GM18907 (cell line): ENCODE measurements around the gene RAB14.
A peak's percentile ranks its signal among the peaks of the same experiment; 100 is the strongest.

Experiments
- ATAC-seq: cut with Tn5 transposase; IDR thresholded peaks from one replicate; pipeline ENCODE4 v1.9.1; 2021; ENCODE audit warnings: mild to moderate bottlenecking, moderate library complexity; ENCODE audit not compliant: unreplicated experiment

RAB14 gene

DNA sequence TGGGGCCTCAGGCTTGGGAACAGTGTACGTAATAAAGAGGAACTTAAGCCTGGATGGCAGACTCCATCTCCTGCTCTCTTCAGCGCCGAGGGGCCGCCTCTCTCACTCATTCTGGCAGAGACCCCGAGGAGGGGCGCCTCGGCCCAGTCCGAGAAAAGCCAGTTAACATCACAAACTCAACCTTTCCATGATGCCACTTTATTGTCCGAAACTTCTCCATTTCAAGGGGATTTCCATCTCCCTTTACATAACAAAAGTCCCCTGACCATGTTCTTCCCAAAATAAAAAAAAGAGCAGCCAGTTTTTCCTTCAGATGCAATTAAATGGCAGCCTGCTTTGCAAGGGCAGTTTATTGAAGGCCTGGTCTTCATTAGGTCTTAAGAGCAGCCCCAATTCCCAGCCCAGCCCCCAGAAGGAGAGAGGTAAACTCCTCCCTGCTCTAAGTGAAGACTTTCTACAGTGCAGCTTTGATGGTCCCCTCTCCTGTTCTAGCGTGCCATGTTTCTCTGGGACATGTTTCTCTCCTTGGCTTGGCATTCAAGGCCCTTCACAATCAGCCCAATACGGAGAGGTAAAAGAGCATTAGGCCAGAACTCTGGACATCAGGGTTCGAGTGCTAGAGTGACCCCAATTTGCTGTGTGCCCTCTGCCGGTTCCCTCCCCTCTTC, 19.5 kb upstream of the RAB14 start:
- no peak for ATAC-seq

DNA sequence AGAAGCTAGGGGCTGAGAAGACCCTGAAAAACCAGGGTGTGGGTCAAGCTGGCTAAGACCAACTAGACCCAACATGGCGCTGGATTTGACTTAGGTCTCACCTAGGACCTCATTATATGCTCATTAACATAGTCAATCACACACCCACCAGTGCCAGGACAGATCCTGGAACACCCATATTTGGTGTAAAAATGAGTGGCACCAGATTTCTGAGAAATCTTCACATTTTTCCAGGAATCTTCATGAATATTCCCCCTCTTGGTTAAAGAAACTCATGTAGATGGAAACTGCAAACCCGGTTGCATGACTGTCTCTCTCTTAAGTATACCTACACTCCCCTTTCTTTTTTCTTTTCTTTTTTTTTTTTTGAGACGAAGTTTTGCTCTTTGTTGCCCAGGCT, 17.9 kb upstream of the RAB14 start:
- no peak for ATAC-seq

DNA sequence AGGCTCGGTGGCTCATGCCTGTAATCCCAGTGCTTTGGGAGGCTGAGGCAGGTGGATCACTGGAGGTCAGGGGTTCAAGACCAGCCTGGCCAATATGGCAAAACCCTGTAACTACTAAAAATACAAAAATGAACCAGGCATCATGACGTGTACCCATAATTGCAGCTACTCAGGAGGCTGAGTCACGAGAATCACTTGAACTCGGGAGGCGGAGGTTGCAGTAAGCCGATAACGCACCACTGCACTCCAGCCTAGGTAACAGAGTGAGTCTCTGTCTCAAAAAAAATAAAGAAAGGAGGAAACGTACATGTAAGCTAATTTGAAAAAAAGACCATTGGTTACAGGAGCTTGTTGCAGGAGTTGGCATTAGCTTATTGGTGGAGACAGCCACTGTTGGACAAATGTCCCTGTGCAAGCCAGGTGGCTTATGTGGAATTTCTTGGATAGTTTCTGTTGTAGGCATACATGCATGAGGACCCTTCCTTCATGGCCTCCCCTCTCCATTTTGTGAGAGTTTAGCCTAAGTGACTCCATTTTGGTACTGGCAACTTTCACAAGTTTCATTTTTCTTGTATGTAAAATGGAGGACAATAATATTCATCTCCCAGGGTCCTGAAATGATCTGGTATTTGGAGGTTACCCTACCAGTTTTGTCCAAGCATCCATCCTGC, 16.8 kb upstream of the RAB14 start:
- no peak for ATAC-seq

DNA sequence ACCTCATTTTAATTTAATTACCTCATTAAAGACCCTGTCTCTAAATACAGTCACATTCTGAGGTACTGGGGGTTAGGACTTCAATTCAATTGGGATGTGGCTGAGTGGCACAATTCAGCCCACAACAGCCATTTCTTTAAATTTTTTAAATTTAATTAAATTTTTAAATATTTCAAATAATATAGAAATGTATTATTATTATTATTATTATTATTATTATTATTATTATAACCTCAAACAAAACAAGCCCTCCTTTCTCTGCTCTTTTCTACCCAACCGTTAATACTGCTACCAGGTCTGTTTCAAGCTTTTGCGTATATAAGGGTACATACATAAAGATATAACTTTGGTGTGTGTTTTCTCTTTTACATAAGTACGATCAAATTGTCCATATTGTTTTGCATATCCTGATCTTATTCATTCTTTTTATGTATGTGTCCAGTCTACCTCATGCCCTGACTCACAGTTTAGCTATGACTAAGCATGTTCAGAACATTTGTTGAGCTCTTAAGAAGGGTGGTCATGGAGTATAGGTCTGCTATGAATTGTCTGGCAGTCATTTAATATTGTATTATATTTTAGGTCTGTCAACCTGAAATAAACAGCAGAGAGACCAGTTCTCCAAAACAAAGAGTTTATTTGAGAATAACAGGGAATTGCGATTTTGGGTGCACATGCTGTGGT, 16.1 kb upstream of the RAB14 start:
- ATAC-seq, result peak; percentile 81

DNA sequence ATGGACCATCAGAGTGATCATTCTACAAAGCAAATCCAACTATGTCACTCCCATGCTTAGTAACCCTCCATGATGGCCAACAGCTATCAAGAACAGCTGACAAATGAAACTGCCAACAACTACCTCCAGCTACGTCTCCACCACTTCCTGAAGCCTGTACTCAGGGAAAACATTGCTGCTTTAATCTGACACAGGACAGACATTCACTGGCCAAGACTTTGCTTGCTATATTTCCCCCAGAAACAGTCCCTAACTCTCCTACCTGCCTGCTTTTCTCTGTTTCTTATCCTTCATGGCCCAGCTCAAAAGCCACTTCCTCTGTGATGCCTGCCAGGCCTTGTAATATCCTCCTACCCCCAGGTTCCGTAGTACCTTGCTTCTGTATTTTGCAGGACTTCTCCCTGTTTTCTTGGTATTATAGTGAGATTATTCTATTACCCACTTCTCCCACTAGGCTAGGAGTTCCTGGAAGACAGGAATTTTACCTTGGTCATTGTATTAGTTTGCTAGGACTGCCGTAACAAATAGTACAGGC, 14.7 kb upstream of the RAB14 start:
- ATAC-seq, result no peak

DNA sequence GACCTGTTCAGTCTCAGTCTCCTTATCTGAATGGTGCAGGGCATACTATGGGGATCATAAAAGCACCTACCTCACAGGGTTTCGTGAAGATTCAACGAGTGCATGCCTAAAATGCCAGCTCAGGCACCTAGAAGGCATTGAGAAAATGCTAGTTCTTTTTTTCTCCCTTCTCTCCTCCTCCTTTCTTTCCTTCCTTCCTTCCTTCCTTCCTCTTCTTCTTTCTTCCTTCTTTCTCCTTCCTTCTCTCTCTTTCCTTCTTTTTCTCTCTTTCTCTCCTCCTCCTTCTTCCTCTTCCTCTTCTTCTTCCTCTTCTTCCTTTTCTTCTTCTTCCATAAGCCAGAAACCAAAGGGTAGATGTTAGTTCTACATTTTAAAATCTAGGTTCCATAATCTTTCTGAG, 12.3 kb upstream of the RAB14 start:
- ATAC-seq, result no peak

DNA sequence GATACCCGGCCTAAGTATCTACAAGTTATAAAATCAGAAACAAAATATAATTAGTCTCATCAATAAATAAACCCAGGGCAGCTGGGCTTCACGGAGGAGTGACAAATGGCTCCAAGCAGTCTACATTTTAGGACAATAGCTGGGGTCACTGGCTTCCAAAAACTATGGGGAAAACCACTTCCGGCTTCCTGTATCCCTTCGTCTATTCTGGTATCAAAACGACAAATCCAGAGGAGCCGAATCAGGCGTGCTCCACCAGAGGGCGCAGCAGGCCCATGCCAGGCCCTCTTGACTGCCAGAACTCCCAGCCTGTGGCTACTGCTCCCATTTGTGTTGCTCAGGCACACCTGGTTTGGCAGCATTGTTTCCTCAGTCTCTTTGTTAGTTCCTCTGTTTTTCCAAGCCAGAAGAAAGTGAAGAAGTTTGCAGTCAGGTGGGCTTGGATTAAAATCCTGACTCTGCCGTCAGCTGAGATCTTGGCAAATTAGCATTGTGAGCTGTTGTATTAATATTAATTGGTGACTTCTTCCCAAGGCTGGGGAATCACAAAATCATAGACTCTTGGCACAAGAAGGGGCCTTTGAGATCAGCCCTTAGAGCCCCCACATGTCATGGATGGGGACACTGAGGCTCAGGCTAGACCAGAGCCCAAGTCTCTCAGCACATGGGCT, 11.6 kb upstream of the RAB14 start:
- peak; percentile 49 for ATAC-seq

DNA sequence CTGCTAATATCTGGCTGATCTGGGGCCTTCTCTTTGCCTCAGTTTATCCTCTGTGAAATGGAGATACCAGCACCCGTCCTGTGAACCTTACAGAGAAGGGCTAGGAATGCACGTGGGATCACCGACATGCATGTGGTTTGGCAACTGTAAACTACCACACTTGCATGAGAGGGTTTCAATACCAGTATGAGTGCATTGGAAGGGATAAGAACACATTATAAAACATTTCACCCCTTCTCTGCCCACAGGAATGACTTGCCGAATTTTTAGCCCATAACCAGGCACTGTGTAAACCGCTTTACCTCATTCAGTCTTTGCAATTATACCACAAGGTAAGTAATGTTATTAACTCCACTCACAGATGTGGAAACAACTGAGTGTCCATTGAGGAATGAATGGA, 8.9 kb upstream of the RAB14 start:
- ATAC-seq, result no peak

DNA sequence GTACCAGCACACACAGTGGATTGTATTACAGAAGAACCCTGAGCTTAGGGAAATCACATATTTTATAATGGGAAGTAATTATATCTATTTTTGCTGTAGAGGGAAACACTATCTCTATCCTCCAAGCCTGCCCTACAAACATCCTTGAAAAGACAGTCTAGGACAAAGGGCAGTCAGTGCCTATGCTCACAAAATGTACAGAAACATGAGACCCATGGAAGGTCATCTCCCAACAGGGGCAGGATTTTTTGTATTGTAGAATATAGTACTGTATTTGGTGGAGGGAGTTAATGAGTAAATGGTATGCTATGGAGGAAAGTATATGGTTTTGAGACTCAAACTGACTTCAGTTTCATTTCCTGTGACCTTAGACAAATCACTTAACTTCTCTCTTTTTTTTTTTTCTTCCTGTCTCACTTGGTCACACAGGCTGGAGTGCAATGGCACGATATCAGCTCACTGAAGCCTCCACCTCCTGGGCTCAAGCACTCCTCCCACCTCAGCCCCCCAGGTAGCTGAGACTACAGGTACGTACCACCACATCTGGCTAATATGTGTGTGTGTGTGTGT, 5.8 kb upstream of the RAB14 start:
- peak; percentile 89 for ATAC-seq

DNA sequence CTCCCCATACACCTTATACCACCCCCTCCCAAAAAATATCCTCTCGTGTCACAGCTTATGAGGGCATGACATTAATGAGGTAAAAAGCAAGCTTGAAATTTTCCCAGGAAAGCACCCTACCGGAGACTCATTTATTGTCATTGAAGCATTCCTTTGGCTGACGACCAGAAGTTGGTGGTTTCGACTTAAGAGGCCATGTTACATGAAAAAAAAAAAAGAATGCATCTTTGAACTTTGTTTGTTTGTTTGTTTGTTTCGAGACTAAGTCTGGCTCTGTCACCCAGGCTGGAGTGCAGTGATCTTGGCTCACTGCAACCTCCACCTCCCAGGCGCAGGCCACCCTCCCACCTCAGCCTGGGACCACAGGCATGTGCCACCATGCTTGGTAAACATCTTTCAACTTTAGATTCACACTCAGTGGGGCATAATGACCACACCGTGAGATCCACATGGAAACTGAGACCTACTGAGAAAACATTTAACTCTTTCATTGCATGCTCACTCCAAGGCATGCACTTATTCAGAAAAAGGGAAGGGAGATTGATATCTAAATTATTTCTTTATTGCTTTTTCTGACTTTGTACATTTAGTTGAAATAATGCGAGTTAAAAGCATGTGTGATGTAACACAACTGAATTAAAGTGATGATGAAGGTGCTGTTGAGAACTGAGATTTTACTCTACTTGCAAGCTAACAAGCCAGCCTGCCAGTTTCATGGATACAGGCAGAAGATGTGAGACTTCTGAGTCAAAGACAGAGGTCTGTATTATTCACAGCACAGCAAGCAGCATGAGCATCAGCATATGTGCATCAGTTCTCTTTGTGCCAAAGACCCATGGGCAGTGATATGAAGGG, 5.1 kb upstream of the RAB14 start:
- peak; percentile 35 for ATAC-seq

DNA sequence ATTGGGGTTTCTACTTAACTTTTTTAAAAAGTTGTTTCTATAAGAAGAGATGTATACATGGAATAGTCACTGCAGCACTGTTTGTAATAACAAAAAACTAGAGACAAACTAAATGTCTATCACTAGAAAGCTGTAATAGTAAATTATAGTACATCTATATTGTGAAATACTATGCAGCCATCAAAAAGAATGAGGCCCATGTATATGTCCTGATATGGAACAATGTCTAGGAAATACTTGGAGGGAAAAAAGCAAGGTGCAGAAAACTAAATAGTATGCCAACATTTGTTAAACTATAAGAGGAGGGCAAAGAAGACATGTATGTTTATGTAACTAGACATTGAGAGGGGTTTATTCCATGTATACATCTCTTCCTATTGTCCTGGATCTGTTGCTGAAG, 2.9 kb upstream of the RAB14 start:
- no peak for ATAC-seq

DNA sequence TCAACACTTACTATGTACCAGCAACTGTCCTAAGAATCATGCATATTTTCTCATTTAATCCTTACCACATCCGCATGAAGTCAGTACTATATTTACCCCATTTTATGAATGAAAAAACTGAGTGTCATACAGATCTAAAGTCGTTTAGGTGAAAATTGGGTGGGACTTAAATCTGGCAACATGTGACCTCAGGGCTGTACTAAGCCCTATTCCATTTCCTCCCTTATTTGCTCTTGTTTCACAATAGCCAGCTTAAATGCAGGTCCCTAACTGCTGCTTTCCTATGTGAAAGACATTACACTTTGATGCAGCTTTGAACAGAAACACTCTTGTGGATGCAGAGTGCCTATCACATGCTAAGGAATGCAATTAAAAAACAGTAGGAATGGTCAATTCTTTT, 2.5 kb upstream of the RAB14 start:
- ATAC-seq, result no peak

DNA sequence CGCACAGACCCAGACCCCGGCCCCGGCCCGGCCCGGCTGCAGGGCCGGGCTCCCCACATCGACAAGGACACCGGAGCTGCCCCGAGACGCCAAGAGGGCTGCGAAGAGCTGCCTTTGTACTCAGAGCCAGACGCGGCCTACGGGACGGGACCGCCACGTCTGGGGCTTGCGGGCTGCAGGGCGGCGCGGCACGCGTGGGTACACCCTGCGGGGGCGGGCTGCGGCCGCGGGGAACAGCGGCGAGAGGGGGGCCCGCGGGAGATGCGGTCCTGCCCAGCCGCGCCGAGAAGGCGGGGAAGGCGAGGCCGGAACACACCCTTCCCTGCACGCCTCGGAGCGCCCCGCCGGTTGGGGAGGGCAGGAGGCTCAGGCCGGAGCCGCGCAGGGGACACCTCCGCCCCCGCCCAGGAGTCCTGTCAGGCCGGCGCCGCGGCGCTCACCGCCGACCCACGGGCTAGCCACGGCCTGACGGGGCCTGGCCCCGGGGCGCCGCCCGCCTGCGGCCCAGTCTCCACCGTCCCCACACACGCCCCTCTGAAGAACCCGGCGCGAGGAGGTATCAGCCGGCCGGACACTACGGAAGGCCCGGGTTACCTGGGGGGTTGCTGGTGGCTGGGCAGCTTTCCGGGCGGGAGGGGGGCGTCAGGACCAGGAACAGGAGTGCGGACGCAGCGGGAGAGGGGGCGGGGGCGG, 478 bp downstream of the RAB14 start:
- peak; percentile 35 for ATAC-seq

DNA sequence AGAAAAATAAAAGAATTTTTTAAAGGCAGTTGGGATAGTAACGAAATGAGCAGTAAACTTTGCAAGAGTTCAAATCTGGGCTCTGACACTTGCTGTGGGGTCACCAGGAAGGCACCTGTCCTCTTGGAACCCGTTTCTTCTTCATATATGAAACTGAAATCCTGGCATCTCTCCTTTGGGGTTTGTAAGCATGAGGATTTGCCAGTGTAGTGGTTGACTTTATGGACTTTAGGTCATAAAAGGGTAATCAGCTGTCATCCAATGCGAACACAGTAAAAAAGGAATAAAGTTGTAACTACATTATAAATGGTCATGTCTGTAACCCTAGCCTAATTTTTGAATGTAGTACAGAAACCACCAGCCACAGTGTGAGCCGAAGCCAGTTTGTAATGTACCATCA, 1.3 kb downstream of the RAB14 start:
- no peak for ATAC-seq

DNA sequence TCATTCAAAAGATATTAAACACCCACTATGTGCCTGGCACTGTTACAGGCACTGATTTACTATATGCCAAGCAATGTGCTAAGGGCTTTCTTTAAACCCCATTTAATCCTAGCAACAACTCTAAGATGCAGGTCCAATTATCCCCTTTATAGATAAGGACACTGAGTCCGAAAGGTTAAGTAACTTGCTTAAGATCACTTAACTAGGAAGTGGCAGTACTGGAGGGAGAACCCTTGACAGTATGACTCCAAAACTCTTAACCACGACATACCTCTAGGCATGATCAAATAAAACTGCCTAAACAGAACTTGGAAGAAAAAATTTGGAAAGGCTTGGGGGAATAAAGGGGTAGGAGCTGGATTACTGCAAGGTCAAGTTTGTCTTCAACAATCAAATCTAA, 1.7 kb downstream of the RAB14 start:
- ATAC-seq, result no peak

DNA sequence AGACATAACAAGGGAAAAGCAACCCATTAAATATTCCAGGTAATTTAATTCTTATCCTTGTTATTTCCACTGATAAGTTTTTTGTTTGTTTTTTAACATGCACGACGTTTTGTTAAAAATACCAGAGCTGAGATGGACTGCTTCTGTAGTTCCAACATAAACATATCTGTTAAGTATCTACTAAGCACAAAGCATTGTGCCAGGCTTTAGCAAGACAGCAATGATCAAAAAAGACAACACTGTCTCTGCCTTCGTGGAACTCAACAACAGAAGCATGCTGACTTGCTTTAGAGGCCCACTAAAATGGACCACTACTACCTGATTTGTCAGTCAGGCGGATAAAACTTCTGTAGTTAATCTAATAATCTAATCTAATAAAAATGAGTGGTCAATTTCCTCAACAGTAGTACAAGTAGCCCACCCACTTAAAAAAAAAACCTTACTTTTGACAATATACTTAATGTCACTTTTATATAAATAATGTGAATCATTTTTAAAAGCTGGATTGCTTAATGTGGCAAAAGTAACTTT, 3.1 kb downstream of the RAB14 start:
- ATAC-seq, result no peak

DNA sequence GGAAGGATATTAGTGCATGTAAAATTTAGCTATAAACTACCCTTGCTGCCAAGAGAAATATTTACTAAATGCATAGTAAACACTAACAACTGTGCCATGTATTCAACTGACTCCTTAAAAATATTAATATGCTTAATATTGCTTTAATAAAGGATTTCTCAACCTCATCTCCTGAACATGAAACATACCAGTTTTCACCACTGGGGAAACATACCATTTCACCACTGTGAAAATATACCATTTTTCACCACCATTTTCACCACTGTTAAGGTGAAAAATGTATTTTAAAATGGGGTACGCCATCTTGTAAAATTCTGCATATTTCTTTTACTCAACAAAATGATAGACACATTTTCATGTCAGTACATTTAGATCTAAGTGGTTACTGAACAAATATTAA, 4.5 kb downstream of the RAB14 start:
- ATAC-seq, result no peak

DNA sequence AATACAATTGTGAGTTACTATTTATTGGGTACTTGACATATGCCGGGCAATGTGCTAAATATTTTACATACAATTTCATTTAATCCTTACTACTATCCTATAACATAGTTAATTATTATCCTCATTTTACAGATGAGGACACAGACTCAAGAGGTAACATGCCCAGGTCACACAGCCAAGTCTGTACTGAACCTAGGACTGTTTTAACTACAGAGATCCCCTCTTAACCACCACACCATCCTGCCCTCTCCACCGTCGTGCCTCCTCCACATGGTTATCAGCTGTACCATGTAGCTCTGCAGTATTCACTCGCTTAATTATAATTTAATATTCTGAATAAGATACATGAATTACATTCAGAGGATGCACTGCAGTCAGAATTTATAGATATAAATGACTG, 5.3 kb downstream of the RAB14 start:
- ATAC-seq, result peak; percentile 59

DNA sequence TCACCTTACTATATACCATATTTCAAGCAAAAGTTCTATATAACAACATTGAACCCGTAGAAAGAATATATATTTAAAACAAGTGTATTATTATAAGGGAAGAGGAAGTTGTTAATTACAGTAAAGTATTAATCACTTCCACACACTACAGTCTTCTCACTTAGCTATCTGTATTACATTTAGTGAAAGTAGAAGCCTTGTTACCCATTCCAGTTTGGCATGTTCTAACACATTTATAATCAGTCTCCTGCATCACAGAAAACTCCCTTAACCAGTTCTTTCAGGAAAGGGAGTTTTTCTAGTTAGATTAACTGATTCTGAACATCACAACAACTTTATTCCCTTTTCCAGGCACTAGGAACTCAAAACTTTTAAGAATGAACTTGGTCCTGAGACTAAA, 6.9 kb downstream of the RAB14 start:
- ATAC-seq, result no peak
